Adrenal gland (tissue), 5 donors: Measurements from ENCODE around the gene ABCC5.

ENCODE experiments used
- POLR2A ChIP-seq, 2 donors: fragments of 450-650 bp; IDR thresholded peaks; one replicate each; pipeline ENCODE4 v1.6.1; 2017; ENCODE audit warnings: antibody characterized with exemption in 2 of 2, mild to moderate bottlenecking in 2 of 2, moderate library complexity in 1 of 2
- TF ChIP-seq, protein P1 (sequence below), 6 experiments: fragments of 450-650 bp in 4 of 6; fragments of 200-600 bp in 2 of 6; sonication (generic) in 1 of 6; IDR thresholded peaks; 1 replicate in 5 of 6; 2 replicates in 1 of 6; pipeline versions ENCODE4 v1.5.1 to v1.8.0; 2016 to 2021; ENCODE audit warnings: antibody characterized with exemption in 6 of 6, mild to moderate bottlenecking in 2 of 6, moderate library complexity in 1 of 6
- donor health status: DM: no; HTN: no; CAD: no.

GRCh38 chr3:184004476-184004875 is 13.2 kb downstream of the ABCC5 start:
- TF ChIP-seq, protein P1, sequence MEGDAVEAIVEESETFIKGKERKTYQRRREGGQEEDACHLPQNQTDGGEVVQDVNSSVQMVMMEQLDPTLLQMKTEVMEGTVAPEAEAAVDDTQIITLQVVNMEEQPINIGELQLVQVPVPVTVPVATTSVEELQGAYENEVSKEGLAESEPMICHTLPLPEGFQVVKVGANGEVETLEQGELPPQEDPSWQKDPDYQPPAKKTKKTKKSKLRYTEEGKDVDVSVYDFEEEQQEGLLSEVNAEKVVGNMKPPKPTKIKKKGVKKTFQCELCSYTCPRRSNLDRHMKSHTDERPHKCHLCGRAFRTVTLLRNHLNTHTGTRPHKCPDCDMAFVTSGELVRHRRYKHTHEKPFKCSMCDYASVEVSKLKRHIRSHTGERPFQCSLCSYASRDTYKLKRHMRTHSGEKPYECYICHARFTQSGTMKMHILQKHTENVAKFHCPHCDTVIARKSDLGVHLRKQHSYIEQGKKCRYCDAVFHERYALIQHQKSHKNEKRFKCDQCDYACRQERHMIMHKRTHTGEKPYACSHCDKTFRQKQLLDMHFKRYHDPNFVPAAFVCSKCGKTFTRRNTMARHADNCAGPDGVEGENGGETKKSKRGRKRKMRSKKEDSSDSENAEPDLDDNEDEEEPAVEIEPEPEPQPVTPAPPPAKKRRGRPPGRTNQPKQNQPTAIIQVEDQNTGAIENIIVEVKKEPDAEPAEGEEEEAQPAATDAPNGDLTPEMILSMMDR (IDR thresholded peaks at IDR 0.05): no peak
- TF ChIP-seq POLR2A (IDR thresholded peaks at IDR 0.05): no peak
